Stimulated activated CD8-positive, alpha-beta memory T cell treated with anti-CD3 and anti-CD28 coated beads, Interleukin-12 subunit alpha, Interleukin-12 subunit beta, amount 100 ng/mL, for 24 hours (primary cell): ENCODE measurements around the gene SIN3A.
"Not testable (repeated sequence)": the region's sequence is repeated elsewhere in the genome, so short reads cannot be mapped to it uniquely, and the experiment has no call there.

Source experiments
- DNase-seq: peaks from one replicate; pipeline ENCODE4 v3.0.0-alpha.2; 2020; ENCODE audit errors: extremely low read depth

Gene SIN3A

GRCh38 chr15:75356517-75356916, 95.0 kb downstream of the SIN3A start:
- DNase-seq: no peak

- no peak for DNase-seq
These were observed 95.5 kb downstream of the SIN3A start for GRCh38 chr15:75356006-75356405.

- no peak for DNase-seq
These were observed 96.1 kb downstream of the SIN3A start for GRCh38 chr15:75355369-75355768.

- DNase-seq: no peak
These were observed 97.0 kb downstream of the SIN3A start for GRCh38 chr15:75354454-75354853.

GRCh38 chr15:75353604-75354003, 97.9 kb downstream of the SIN3A start:
- DNase-seq: no peak

GRCh38 chr15:75352186-75353080, 99.1 kb downstream of the SIN3A start:
- DNase-seq: no peak

GRCh38 chr15:75350601-75351361, 100.7 kb downstream of the SIN3A start:
- no peak for DNase-seq

GRCh38 chr15:75349851-75350588, 101.5 kb downstream of the SIN3A start:
- no peak for DNase-seq

GRCh38 chr15:75349351-75349669, 102.2 kb downstream of the SIN3A start:
- DNase-seq: not testable (repeated sequence)

GRCh38 chr15:75348562-75349350, 102.7 kb downstream of the SIN3A start:
- no peak for DNase-seq

- no peak for DNase-seq
These were observed 103.4 kb downstream of the SIN3A start for GRCh38 chr15:75348034-75348561.

GRCh38 chr15:75347222-75348033, 104.1 kb downstream of the SIN3A start:
- no peak for DNase-seq

GRCh38 chr15:75346796-75347221, 104.7 kb downstream of the SIN3A start, which contains the start of gene NEIL1:
Gene NEIL1, plus strand, starts transcription at chr15:75347039. Its CDS starts 1,867 bp downstream, at chr15:75348906.
- no peak for DNase-seq

GRCh38 chr15:75343953-75344352, 107.5 kb downstream of the SIN3A start:
- DNase-seq: not testable (repeated sequence)

GRCh38 chr15:75342221-75342620, 109.3 kb downstream of the SIN3A start:
- no peak for DNase-seq

- DNase-seq: no peak
These were observed 111.8 kb downstream of the SIN3A start for GRCh38 chr15:75339531-75340240.

- DNase-seq: no peak
These were observed 112.7 kb downstream of the SIN3A start for GRCh38 chr15:75338661-75339240.

GRCh38 chr15:75335705-75336355, 115.7 kb downstream of the SIN3A start, which contains the start of gene COMMD4:
Gene COMMD4, plus strand, starts transcription at chr15:75336063. Its CDS starts 27 bp downstream, at chr15:75336090.
- DNase-seq: peak; percentile 65

GRCh38 chr15:75335313-75335704, 116.2 kb downstream of the SIN3A start:
- no peak for DNase-seq
